K562 (cell line): ENCODE results near the gene OBSCN. TPM values are rescaled to one million over a fixed set of nuclear protein-coding genes. Genes with fewer than 3 reads are reported as not detected.

ENCODE experiments used
- ATAC-seq: fragments of 200-7000 bp; cut with Tn5 transposase; 3 replicates; pipeline ENCODE4 v1.9.1; 2020; ENCODE audit warnings: moderate library complexity
- BruUV-seq: library from RNA; stranded (reverse); fragments of 400-500 nt; replicated peaks from 2 replicates; lab custom pipeline; 2021; lab: Mats Ljungman, UMichigan
- CTCF ChIA-PET: fragments of 300-600 bp; formaldehyde crosslinking; extraction: SDS; loops from one replicate; lab custom pipeline; 2021; ENCODE audit warnings: low intra/inter-chr PET ratio; lab: Yijun Ruan, JAX
- POLR2A ChIA-PET: fragments of 300-600, 350-650 bp; sonication (Branson Sonifier 250); formaldehyde crosslinking; extraction: SDS; loops from one replicate; lab custom pipeline; 2021; ENCODE audit warnings: antibody characterized with exemption, inconsistent platforms; lab: Yijun Ruan, JAX
- DNase-seq, 4 experiments: peaks; one replicate each; pipeline versions ENCODE4 v3.0.0 to v3.0.0-alpha.2; 2011 to 2018; ENCODE audit warnings: low spot score in 3 of 4, mixed read lengths in 3 of 4; ENCODE audit errors: extremely low read depth in 1 of 4
- FAIRE-seq: peaks from 2 replicates; lab custom pipeline; 2011; peaks lifted over from hg19 to GRCh38; lab: Jason Lieb, UNC
- H2AFZ ChIP-seq: 2 replicates; pipeline ENCODE4 v1.6.0; 2011; ENCODE audit warnings: low read depth, low read length, control low read depth, inconsistent platforms
- H3K27ac ChIP-seq: fragments of 200-600 bp; 3 replicates; pipeline ENCODE4 v1.8.0; 2011; ENCODE audit warnings: low read depth, mild to moderate bottlenecking, control low read depth, inconsistent platforms, low read length, moderate library complexity, mixed read lengths; ENCODE audit errors: extremely low read depth
- H3K27me3 ChIP-seq, 2 experiments: fragments of 300-600 bp in 1 of 2; 2 replicates in 1 of 2; 3 replicates in 1 of 2; pipeline versions ENCODE4 v1.6.0 to v1.8.0; 2011; ENCODE audit warnings: inconsistent platforms in 2 of 2, low read length in 2 of 2, mild to moderate bottlenecking in 1 of 2, mixed read lengths in 1 of 2, moderate library complexity in 1 of 2; ENCODE audit not compliant: control insufficient read depth in 2 of 2, insufficient read depth in 2 of 2
- H3K36me3 ChIP-seq: fragments of 300-600 bp; 3 replicates; pipeline ENCODE4 v1.8.0; 2011; ENCODE audit warnings: mild to moderate bottlenecking, low read length, inconsistent platforms; ENCODE audit not compliant: control insufficient read depth, insufficient read depth
- H3K4me1 ChIP-seq, 2 experiments: fragments of 200-600 bp in 1 of 2; replicated peaks in 1 of 2; 2 replicates in 1 of 2; 3 replicates in 1 of 2; pipeline versions ENCODE4 v1.5.1 to v1.8.0; 2011; ENCODE audit warnings: inconsistent platforms in 2 of 2, low read length in 2 of 2, mild to moderate bottlenecking in 1 of 2, mixed read lengths in 1 of 2, moderate library complexity in 1 of 2; ENCODE audit not compliant: control insufficient read depth in 2 of 2, insufficient read depth in 2 of 2
- H3K4me2 ChIP-seq: 2 replicates; pipeline ENCODE4 v1.6.1; 2011; ENCODE audit warnings: low read length, control low read depth, inconsistent platforms, mixed read lengths; ENCODE audit not compliant: insufficient read depth
- H3K4me3 ChIP-seq: fragments of 200-600 bp; sonication (generic), shearing (Covaris generic); 2 replicates; pipeline ENCODE4 v1.5.1; 2016; ENCODE audit warnings: control low read depth, inconsistent platforms
- H3K79me2 ChIP-seq: fragments of 200-600 bp; 3 replicates; pipeline ENCODE4 v1.8.0; 2011; ENCODE audit warnings: low read length, inconsistent platforms; ENCODE audit not compliant: control insufficient read depth, insufficient read depth
- H3K9ac ChIP-seq, 2 experiments: 2 replicates each; pipeline versions ENCODE4 v1.6.0 to v1.6.1; 2011; ENCODE audit warnings: low read depth in 2 of 2, low read length in 2 of 2, control low read depth in 1 of 2, inconsistent platforms in 1 of 2, mild to moderate bottlenecking in 1 of 2, mixed read lengths in 1 of 2; ENCODE audit not compliant: insufficient read depth in 1 of 2
- H3K9me1 ChIP-seq: one replicate; pipeline ENCODE4 v1.6.0; 2011; ENCODE audit warnings: inconsistent platforms, mild to moderate bottlenecking, low read length, moderate library complexity; ENCODE audit not compliant: control insufficient read depth, insufficient read depth
- H3K9me3 ChIP-seq: replicated peaks from 2 replicates; pipeline ENCODE4 v1.5.1; 2011; ENCODE audit warnings: low read depth, low read length, inconsistent platforms; ENCODE audit not compliant: control insufficient read depth, insufficient read depth
- H4K20me1 ChIP-seq: replicated peaks from 2 replicates; pipeline ENCODE4 v1.6.1; 2011; ENCODE audit warnings: low read length, inconsistent platforms, mixed read lengths; ENCODE audit not compliant: control insufficient read depth, insufficient read depth
- CEBPB ChIP-seq: fragments of 450-650 bp; IDR thresholded peaks from 2 replicates; pipeline ENCODE4 v1.6.1; 2016; ENCODE audit warnings: missing genetic modification characterization, missing compliant biosample characterization
- NCOR1 ChIP-seq: fragments of 450-650 bp; IDR thresholded peaks from 2 replicates; pipeline ENCODE4 v1.6.1; 2016; ENCODE audit warnings: mild to moderate bottlenecking, moderate library complexity
- PHB2 ChIP-seq: fragments of 450-650 bp; IDR thresholded peaks from 2 replicates; pipeline ENCODE4 v1.6.1; 2017; ENCODE audit warnings: low read depth
- SMAD3 ChIP-seq: fragments of 450-650 bp; formaldehyde crosslinking; conservative IDR thresholded peaks from 2 replicates; pipeline ENCODE4 v1.4.0; 2020; ENCODE audit warnings: mild to moderate bottlenecking
- TRIM28 ChIP-seq: fragments of 450-650 bp; IDR thresholded peaks from 2 replicates; pipeline ENCODE4 v1.6.1; 2017
- XRCC4 ChIP-seq: IDR thresholded peaks from one replicate; pipeline ENCODE4 v1.6.1; 2011; ENCODE audit not compliant: insufficient read depth, insufficient read length; ENCODE audit errors: extremely low read depth
- ZFP30 ChIP-seq: fragments of 250-450 bp; sonication (Bioruptor Pico); IDR thresholded peaks from 2 replicates; pipeline ENCODE4 v1.8.0; 2022; ENCODE audit warnings: moderate library complexity, mild to moderate bottlenecking, inconsistent platforms, borderline replicate concordance
- ZNF586 ChIP-seq: fragments of 450-650 bp; formaldehyde crosslinking; conservative IDR thresholded peaks from 2 replicates; pipeline ENCODE4 v1.4.0; 2020; ENCODE audit warnings: mild to moderate bottlenecking, moderate library complexity
- ZNF79 ChIP-seq: fragments of 250-450 bp; sonication (Bioruptor Pico); IDR thresholded peaks from 2 replicates; pipeline ENCODE4 v1.4.0; 2020; ENCODE audit warnings: low read depth, mild to moderate bottlenecking, moderate library complexity
- WGBS: fragments of 100-300 bp; shearing (Covaris generic); methylation state at CpG from one replicate; pipeline ENCODE4 v1.1.6; 2016; ENCODE audit warnings: low coverage, mixed read lengths; ENCODE audit not compliant: insufficient coverage; ENCODE audit errors: missing lambda C conversion rate; 5-methylcytosine and 5-hydroxymethylcytosine counted together
- in situ Hi-C: fragments of 300-500 bp; cut with MboI; formaldehyde crosslinking; loops from 4 replicates; pipeline ENCODE4 v1.15.0; 2018; ENCODE audit warnings: inconsistent platforms, mixed read lengths
- intact Hi-C: fragments of 100-400 bp; cut with micrococcal nuclease; formaldehyde crosslinking; loops from 2 replicates; pipeline ENCODE4 v1.14.2; 2022
- polyA plus RNA-seq, 8 experiments: library from polyadenylated mRNA; depleted of rRNA in 4 of 8; stranded (reverse) in 5 of 8; unstranded in 3 of 8; fragments of >200 nt; fragmentation: Nextera tagmentation in 2 of 8; fragmentation: Illumina TruSeq in 1 of 8; extraction: Ambion mirVana in 2 of 8; extraction: Trizol in 1 of 8; gene quantifications; 2 replicates each; pipeline versions ENCODE4 v1.2.1 to v1.2.3, GENCODE V29; 2011 to 2014; ENCODE audit warnings: inconsistent platforms in 1 of 8, missing spikeins in 1 of 8
- total RNA-seq, 7 experiments: library from RNA; depleted of rRNA in 6 of 7; stranded (reverse); fragments of >200 nt in 6 of 7; fragmentation: Illumina TruSeq in 2 of 7; extraction: Trizol in 2 of 7; gene quantifications; 2 replicates each; pipeline versions ENCODE4 v1.2.1 to v1.2.3, GENCODE V29; 2011 to 2021; ENCODE audit warnings: low replicate concordance in 1 of 7
- TF ChIP-seq, protein P1 (sequence below): sonication (generic); formaldehyde crosslinking; IDR thresholded peaks from 2 replicates; pipeline ENCODE4 v1.8.1; 2023; ENCODE audit warnings: mild to moderate bottlenecking, missing genetic modification reagents
- TF ChIP-seq, protein P2 (sequence below): fragments of 200-400 bp; formaldehyde crosslinking; IDR thresholded peaks from 2 replicates; pipeline ENCODE4 v1.6.1; 2017; ENCODE audit warnings: mild to moderate bottlenecking, low read depth, low read length, moderate library complexity

Gene OBSCN
- total and polyA plus RNA-seq, 9 of the 15 experiments (the other 6 are each of a cell fraction or from before 2014, with no cell fraction given), result 0.18 to 19.7 (median 3.6) TPM

- TF ChIP-seq, protein P1, sequence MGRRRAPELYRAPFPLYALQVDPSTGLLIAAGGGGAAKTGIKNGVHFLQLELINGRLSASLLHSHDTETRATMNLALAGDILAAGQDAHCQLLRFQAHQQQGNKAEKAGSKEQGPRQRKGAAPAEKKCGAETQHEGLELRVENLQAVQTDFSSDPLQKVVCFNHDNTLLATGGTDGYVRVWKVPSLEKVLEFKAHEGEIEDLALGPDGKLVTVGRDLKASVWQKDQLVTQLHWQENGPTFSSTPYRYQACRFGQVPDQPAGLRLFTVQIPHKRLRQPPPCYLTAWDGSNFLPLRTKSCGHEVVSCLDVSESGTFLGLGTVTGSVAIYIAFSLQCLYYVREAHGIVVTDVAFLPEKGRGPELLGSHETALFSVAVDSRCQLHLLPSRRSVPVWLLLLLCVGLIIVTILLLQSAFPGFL (CRISPR knock-in tag), result no peak
Measured at GRCh38 chr1:228307218-228308023, 99.6 kb downstream of the OBSCN start (continued).

DNA sequence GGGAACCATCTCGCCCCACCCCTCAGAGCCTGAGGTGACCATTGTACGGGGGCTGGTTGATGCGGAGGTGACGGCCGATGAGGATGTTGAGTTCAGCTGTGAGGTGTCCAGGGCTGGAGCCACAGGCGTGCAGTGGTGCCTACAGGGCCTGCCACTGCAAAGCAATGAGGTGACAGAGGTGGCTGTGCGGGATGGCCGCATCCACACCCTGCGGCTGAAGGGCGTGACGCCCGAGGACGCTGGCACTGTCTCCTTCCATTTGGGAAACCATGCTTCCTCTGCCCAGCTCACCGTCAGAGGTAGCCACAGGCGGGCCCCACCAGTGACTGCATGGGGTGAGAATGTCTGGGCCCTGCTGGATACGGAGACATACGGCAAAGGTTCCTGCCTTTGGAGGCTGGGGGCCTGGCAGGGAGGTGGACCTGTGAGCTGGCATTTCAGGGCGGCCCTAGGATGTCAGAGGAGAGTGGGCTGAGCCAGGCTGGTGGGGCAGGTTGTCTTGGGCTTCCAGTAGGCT is 100.3 kb downstream of the OBSCN start:
- ATAC-seq, result no peak; the same call in 2 of the 3 replicates
- peaks cover 0 to 11% of the 10 kb centered on the region in 2 experiments; a peak in 1 of 5 replicates for H3K4me1 ChIP-seq
- H3K4me3 ChIP-seq, result no peak overlapping the region
- POLR2A ChIA-PET, result interaction anchor here (0.8 to 1.5 kb wide), 2 partner anchors 91 to 155 kb away, joined by 3 read pairs; no protein-coding TSS in a partner anchor
- H2AFZ ChIP-seq, result no peak overlapping the region
- H3K9me1 ChIP-seq, result no peaks in the 10 kb centered on the region
- intact Hi-C loops, result no loop called here
- BruUV-seq, result no TSS peak
- H4K20me1 ChIP-seq, result no peaks in the 10 kb centered on the region
- no peak overlapping the region for H3K27ac ChIP-seq
- WGBS, result under 1% methylated on average over 18 of the region's 18 CpGs
- H3K9me3 ChIP-seq, result peaks cover 4% of the 10 kb centered on the region; the same call in 1 of the 2 replicates
- H3K27me3 ChIP-seq, result peaks cover 18 to 58% of the 10 kb centered on the region in 2 experiments; a peak in 4 of 5 replicates
- no peak overlapping the region for H3K4me2 ChIP-seq
- no peak for FAIRE-seq
- CTCF ChIA-PET, result no interaction called here
- H3K9ac ChIP-seq, result no peak overlapping the region
- DNase-seq, result no peak
- TF ChIP-seq XRCC4 (no peak), PHB2 (no peak), CEBPB (no peak), ZNF79 (CRISPR knock-in tag) (no peak), NCOR1 (no peak), ZFP30 (CRISPR knock-in tag) (no peak), ZNF586 (CRISPR knock-in tag) (no peak), TRIM28 (no peak), SMAD3 (CRISPR knock-in tag) (no peak)
- TF ChIP-seq, protein P2, sequence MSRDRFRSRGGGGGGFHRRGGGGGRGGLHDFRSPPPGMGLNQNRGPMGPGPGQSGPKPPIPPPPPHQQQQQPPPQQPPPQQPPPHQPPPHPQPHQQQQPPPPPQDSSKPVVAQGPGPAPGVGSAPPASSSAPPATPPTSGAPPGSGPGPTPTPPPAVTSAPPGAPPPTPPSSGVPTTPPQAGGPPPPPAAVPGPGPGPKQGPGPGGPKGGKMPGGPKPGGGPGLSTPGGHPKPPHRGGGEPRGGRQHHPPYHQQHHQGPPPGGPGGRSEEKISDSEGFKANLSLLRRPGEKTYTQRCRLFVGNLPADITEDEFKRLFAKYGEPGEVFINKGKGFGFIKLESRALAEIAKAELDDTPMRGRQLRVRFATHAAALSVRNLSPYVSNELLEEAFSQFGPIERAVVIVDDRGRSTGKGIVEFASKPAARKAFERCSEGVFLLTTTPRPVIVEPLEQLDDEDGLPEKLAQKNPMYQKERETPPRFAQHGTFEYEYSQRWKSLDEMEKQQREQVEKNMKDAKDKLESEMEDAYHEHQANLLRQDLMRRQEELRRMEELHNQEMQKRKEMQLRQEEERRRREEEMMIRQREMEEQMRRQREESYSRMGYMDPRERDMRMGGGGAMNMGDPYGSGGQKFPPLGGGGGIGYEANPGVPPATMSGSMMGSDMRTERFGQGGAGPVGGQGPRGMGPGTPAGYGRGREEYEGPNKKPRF, result no peak
- in situ Hi-C loops, result no loop called here
- H3K36me3 ChIP-seq, result no peaks in the 10 kb centered on the region
- no peaks in the 10 kb centered on the region for H3K79me2 ChIP-seq
